Measurements from ENCODE around the gene ZNF76. TPM values are rescaled to one million over a fixed set of nuclear protein-coding genes. Genes with fewer than 3 reads are reported as not detected.

ZNF76 gene
- total RNA-seq, 2 experiments from 2014 or later = 63.0 to 66.0 TPM

- ATAC-seq (ENCODE audit: low read depth) (no peak), DNase-seq (no peak)
- Mint-ChIP-seq H3K4me3 (no peak overlapping the region), H3K4me1 (peaks cover 3% of the 10 kb centered on the region), H3K9me3 (no peaks in the 10 kb centered on the region), H3K27me3 (no peaks in the 10 kb centered on the region), H3K27ac (no peak overlapping the region), H3K36me3 (peaks cover 11% of the 10 kb centered on the region)
- POLR2A ChIA-PET = no interaction called here
These were observed 32.0 kb downstream of the ZNF76 start for GRCh38 chr6:35291491-35291890.

- POLR2A ChIA-PET = no interaction called here
- ATAC-seq (ENCODE audit: low read depth) (no peak), DNase-seq (no peak)
- Mint-ChIP-seq H3K4me3 (no peak overlapping the region), H3K36me3 (peaks cover 8% of the 10 kb centered on the region), H3K4me1 (peaks cover 12% of the 10 kb centered on the region), H3K9me3 (no peaks in the 10 kb centered on the region), H3K27me3 (no peaks in the 10 kb centered on the region), H3K27ac (no peak overlapping the region)
These were observed 33.0 kb downstream of the ZNF76 start for GRCh38 chr6:35292494-35292893.

- no peak overlapping the region for H3K27ac Mint-ChIP-seq
- H3K4me3 Mint-ChIP-seq = no peak overlapping the region
- peaks cover 13% of the 10 kb centered on the region for H3K4me1 Mint-ChIP-seq
- ATAC-seq (ENCODE audit: low read depth) (no peak), DNase-seq (no peak)
- no peaks in the 10 kb centered on the region for H3K27me3 Mint-ChIP-seq
- peaks cover 9% of the 10 kb centered on the region for H3K36me3 Mint-ChIP-seq
- H3K9me3 Mint-ChIP-seq = no peaks in the 10 kb centered on the region
- POLR2A ChIA-PET = no interaction called here
These were observed 34.1 kb downstream of the ZNF76 start for GRCh38 chr6:35293681-35294080.

GRCh38 chr6:35294308-35294945, 34.9 kb downstream of the ZNF76 start:
- ATAC-seq (ENCODE audit: low read depth) = peak; percentile 25

GRCh38 chr6:35295036-35295435, 35.5 kb downstream of the ZNF76 start:
- Mint-ChIP-seq H3K27ac (no peak overlapping the region), H3K9me3 (no peaks in the 10 kb centered on the region), H3K36me3 (peaks cover 16% of the 10 kb centered on the region), H3K27me3 (no peaks in the 10 kb centered on the region), H3K4me1 (peaks cover 22% of the 10 kb centered on the region), H3K4me3 (no peak overlapping the region)
- DNase-seq (no peak), ATAC-seq (ENCODE audit: low read depth) (no peak)
- POLR2A ChIA-PET = interaction anchor here (0.6 to 8.9 kb wide), 5 partner anchors 16 to 702 kb away, joined by 3 to 86 read pairs (median 3); partner anchors contain the start of genes FANCE and PPARD

More at GRCh38 chr6:35294308-35294945, 34.9 kb downstream of the ZNF76 start:
- H3K27me3 Mint-ChIP-seq = no peaks in the 10 kb centered on the region
- no peaks in the 10 kb centered on the region for H3K9me3 Mint-ChIP-seq
- H3K4me1 Mint-ChIP-seq = peaks cover 17% of the 10 kb centered on the region
- no peak overlapping the region for H3K4me3 Mint-ChIP-seq
- peak overlapping the region; percentile 43 for H3K27ac Mint-ChIP-seq
- POLR2A ChIA-PET = no interaction called here
- peaks cover 11% of the 10 kb centered on the region for H3K36me3 Mint-ChIP-seq
- DNase-seq = no peak

- no peak for DNase-seq
- POLR2A ChIA-PET = interaction anchor here (0.6 to 8.9 kb wide), 8 partner anchors 15 to 702 kb away, joined by 3 to 86 read pairs (median 4); partner anchors contain the start of genes FANCE, PPARD, RPL10A and ZNF76
- H3K36me3 Mint-ChIP-seq = peaks cover 22% of the 10 kb centered on the region
These were observed 36.2 kb downstream of the ZNF76 start for GRCh38 chr6:35295521-35296315.

GRCh38 chr6:35296931-35297600, 37.5 kb downstream of the ZNF76 start:
- H3K4me3 Mint-ChIP-seq = peak overlapping the region; percentile 89
- ATAC-seq (ENCODE audit: low read depth) (no peak), DNase-seq (no peak)
- H3K4me1 Mint-ChIP-seq = peaks cover 37% of the 10 kb centered on the region
- no peaks in the 10 kb centered on the region for H3K9me3 Mint-ChIP-seq
- peak overlapping the region; percentile 94 for H3K27ac Mint-ChIP-seq
- POLR2A ChIA-PET = interaction anchor here (0.8 to 8.9 kb wide), 9 partner anchors 14 to 430 kb away, joined by 3 to 86 read pairs (median 5); partner anchors contain the start of genes PPARD, RPL10A and ZNF76
- no peaks in the 10 kb centered on the region for H3K27me3 Mint-ChIP-seq
- peaks cover 23% of the 10 kb centered on the region for H3K36me3 Mint-ChIP-seq

More at GRCh38 chr6:35295521-35296315, 36.2 kb downstream of the ZNF76 start:
- H3K4me3 Mint-ChIP-seq = no peak overlapping the region
- H3K27me3 Mint-ChIP-seq = no peaks in the 10 kb centered on the region
- ATAC-seq (ENCODE audit: low read depth) = no peak
- no peaks in the 10 kb centered on the region for H3K9me3 Mint-ChIP-seq
- peaks cover 27% of the 10 kb centered on the region for H3K4me1 Mint-ChIP-seq
- peak overlapping the region; percentile 94 for H3K27ac Mint-ChIP-seq

GRCh38 chr6:35297601-35298481, 38.3 kb downstream of the ZNF76 start, which contains the start of gene DEF6:
Gene DEF6 (plus strand): TSS chr6:35297818. CDS start chr6:35297857, 39 bp downstream.
- Mint-ChIP-seq H3K36me3 (peaks cover 21% of the 10 kb centered on the region), H3K27ac (peak within 1 kb of the TSS; percentile 94), H3K4me1 (peaks cover 45% of the 10 kb centered on the region), H3K9me3 (no peaks in the 10 kb centered on the region), H3K4me3 (peak within 1 kb of the TSS; percentile 89), H3K27me3 (no peaks in the 10 kb centered on the region)
- peak; percentile 88 for DNase-seq
- POLR2A ChIA-PET = interaction anchor here (0.6 to 8.9 kb wide), 13 partner anchors 11 to 170 kb away, joined by 3 to 86 read pairs (median 4); partner anchors contain the start of genes PPARD and RPL10A
- ATAC-seq (ENCODE audit: low read depth) = peak; percentile 80

- Mint-ChIP-seq H3K27me3 (no peaks in the 10 kb centered on the region), H3K4me1 (peaks cover 52% of the 10 kb centered on the region), H3K9me3 (no peaks in the 10 kb centered on the region), H3K36me3 (peaks cover 25% of the 10 kb centered on the region), H3K27ac (peak overlapping the region; percentile 94), H3K4me3 (peak overlapping the region; percentile 89)
- DNase-seq = no peak
- POLR2A ChIA-PET = interaction anchor here (0.6 to 8.9 kb wide), 10 partner anchors 10 to 169 kb away, joined by 3 to 86 read pairs (median 4); partner anchors contain the start of genes PPARD and RPL10A
- ATAC-seq (ENCODE audit: low read depth) = no peak
These were observed 39.1 kb downstream of the ZNF76 start for GRCh38 chr6:35298625-35299140.

GRCh38 chr6:35299674-35300073, 40.1 kb downstream of the ZNF76 start:
- DNase-seq (no peak), ATAC-seq (ENCODE audit: low read depth) (no peak)
- Mint-ChIP-seq H3K9me3 (no peaks in the 10 kb centered on the region), H3K27me3 (no peaks in the 10 kb centered on the region), H3K4me1 (peaks cover 56% of the 10 kb centered on the region), H3K36me3 (peaks cover 30% of the 10 kb centered on the region), H3K4me3 (peak overlapping the region; percentile 89), H3K27ac (peak overlapping the region; percentile 94)
- POLR2A ChIA-PET = interaction anchor here (1.1 to 8.9 kb wide), 2 partner anchors 11 kb away, joined by 3 to 86 read pairs; no protein-coding TSS in a partner anchor

- H3K36me3 Mint-ChIP-seq = peaks cover 30% of the 10 kb centered on the region
- ATAC-seq (ENCODE audit: low read depth) = no peak
- peak overlapping the region; percentile 94 for H3K27ac Mint-ChIP-seq
- POLR2A ChIA-PET = interaction anchor here (1.0 to 8.9 kb wide), 6 partner anchors 10 to 431 kb away, joined by 3 to 86 read pairs (median 5); no protein-coding TSS in a partner anchor
- H3K4me1 Mint-ChIP-seq = peaks cover 58% of the 10 kb centered on the region
- DNase-seq = no peak
- peak overlapping the region; percentile 89 for H3K4me3 Mint-ChIP-seq
- H3K27me3 Mint-ChIP-seq = no peaks in the 10 kb centered on the region
- no peaks in the 10 kb centered on the region for H3K9me3 Mint-ChIP-seq
These were observed 41.3 kb downstream of the ZNF76 start for GRCh38 chr6:35300848-35301247.
